Nephron (organoid): ENCODE data around the gene GNA15.

Source experiments
- H3K27ac Mint-ChIP-seq, 3 experiments: 2 replicates each; pipeline ENCODE4 v1.8.0; 2020; ENCODE audit warnings: mixed read lengths in 3 of 3, mild to moderate bottlenecking in 2 of 3, moderate library complexity in 1 of 3
- H3K27me3 Mint-ChIP-seq: 2 replicates; pipeline ENCODE4 v1.8.0; 2021; ENCODE audit warnings: low read depth, mild to moderate bottlenecking, moderate library complexity, mixed read lengths
- H3K36me3 Mint-ChIP-seq: 2 replicates; pipeline ENCODE4 v1.8.0; 2020; ENCODE audit warnings: low read depth, mixed read lengths
- H3K4me1 Mint-ChIP-seq: 2 replicates; pipeline ENCODE4 v1.8.0; 2020; ENCODE audit warnings: mixed read lengths
- H3K4me3 Mint-ChIP-seq, 3 experiments: 2 replicates each; pipeline ENCODE4 v1.8.0; 2020; ENCODE audit warnings: mild to moderate bottlenecking in 3 of 3, mixed read lengths in 3 of 3, moderate library complexity in 2 of 3
- H3K9me3 Mint-ChIP-seq: 2 replicates; pipeline ENCODE4 v1.8.0; 2020; ENCODE audit warnings: mixed read lengths
- CTCF ChIP-seq, 3 experiments: fragments of 200-600 bp; sonication (generic); IDR thresholded peaks; one replicate each; pipeline ENCODE4 v1.5.0; 2021; ENCODE audit warnings: antibody characterized with exemption in 3 of 3; ENCODE audit not compliant: unreplicated experiment in 3 of 3

Gene GNA15

GRCh38 chr19:3203805-3204645 lies 68.2 kb downstream of the GNA15 start:
- H3K27me3 Mint-ChIP-seq = no peaks in the 10 kb centered on the region
- H3K4me1 Mint-ChIP-seq = no peaks in the 10 kb centered on the region
- TF ChIP-seq CTCF (IDR thresholded peaks at IDR 0.05; ENCODE audit: unreplicated experiment in 3 of 3) = no peak
- H3K9me3 Mint-ChIP-seq = no peaks in the 10 kb centered on the region
- H3K4me3 Mint-ChIP-seq = no peak overlapping the region
- H3K36me3 Mint-ChIP-seq = no peaks in the 10 kb centered on the region
- no peak overlapping the region for H3K27ac Mint-ChIP-seq

- Mint-ChIP-seq H3K36me3 (no peaks in the 10 kb centered on the region), H3K9me3 (no peaks in the 10 kb centered on the region), H3K4me3 (no peak overlapping the region), H3K4me1 (no peaks in the 10 kb centered on the region), H3K27me3 (no peaks in the 10 kb centered on the region), H3K27ac (no peak overlapping the region)
- no peak for TF ChIP-seq CTCF (IDR thresholded peaks at IDR 0.05; ENCODE audit: unreplicated experiment in 3 of 3)
Observed at GRCh38 chr19:3204646-3205275, 68.9 kb downstream of the GNA15 start.

- H3K9me3 Mint-ChIP-seq = no peaks in the 10 kb centered on the region
- no peaks in the 10 kb centered on the region for H3K27me3 Mint-ChIP-seq
- H3K4me3 Mint-ChIP-seq = no peak overlapping the region
- TF ChIP-seq CTCF (IDR thresholded peaks at IDR 0.05; ENCODE audit: unreplicated experiment in 3 of 3) = no peak
- H3K27ac Mint-ChIP-seq = no peak overlapping the region
- no peaks in the 10 kb centered on the region for H3K36me3 Mint-ChIP-seq
- H3K4me1 Mint-ChIP-seq = no peaks in the 10 kb centered on the region
Observed at GRCh38 chr19:3206216-3206953, 70.6 kb downstream of the GNA15 start.

GRCh38 chr19:3207461-3208242 lies 71.8 kb downstream of the GNA15 start:
- H3K4me1 Mint-ChIP-seq = no peaks in the 10 kb centered on the region
- no peaks in the 10 kb centered on the region for H3K9me3 Mint-ChIP-seq
- H3K4me3 Mint-ChIP-seq = no peak overlapping the region
- no peaks in the 10 kb centered on the region for H3K36me3 Mint-ChIP-seq
- no peaks in the 10 kb centered on the region for H3K27me3 Mint-ChIP-seq
- H3K27ac Mint-ChIP-seq = no peak overlapping the region
- TF ChIP-seq CTCF (IDR thresholded peaks at IDR 0.05; ENCODE audit: unreplicated experiment in 3 of 3) = no peak

- H3K4me3 Mint-ChIP-seq = no peak overlapping the region
- no peaks in the 10 kb centered on the region for H3K9me3 Mint-ChIP-seq
- no peak overlapping the region for H3K27ac Mint-ChIP-seq
- no peak for TF ChIP-seq CTCF (IDR thresholded peaks at IDR 0.05; ENCODE audit: unreplicated experiment in 3 of 3)
- H3K27me3 Mint-ChIP-seq = no peaks in the 10 kb centered on the region
- H3K4me1 Mint-ChIP-seq = no peaks in the 10 kb centered on the region
- H3K36me3 Mint-ChIP-seq = no peaks in the 10 kb centered on the region
Observed at GRCh38 chr19:3208317-3209207, 72.7 kb downstream of the GNA15 start.
